Kidney (tissue), 14 donors: ENCODE measurements around the gene CEMIP. TPM values are rescaled to one million over a fixed set of nuclear protein-coding genes. Genes with fewer than 3 reads are reported as not detected.
A peak's percentile ranks its signal among the peaks of the same experiment; 100 is the strongest.

Experiments used
- DNase-seq, 5 donors: peaks; one replicate each; pipeline ENCODE4 v3.0.0-alpha.2; 2013 to 2020
- FAIRE-seq: peaks from 2 replicates; lab custom pipeline; 2012; peaks lifted over from hg19 to GRCh38; lab: Jason Lieb, UNC
- H3K27ac ChIP-seq, 2 donors: one replicate each; pipeline ENCODE4 v1.7.0; 2013; ENCODE audit warnings: low read depth in 2 of 2, low read length in 2 of 2, inconsistent platforms in 1 of 2
- H3K27me3 ChIP-seq: one replicate; pipeline ENCODE4 v1.7.1; 2013; ENCODE audit warnings: low read length, inconsistent platforms; ENCODE audit not compliant: control insufficient read depth, insufficient read depth
- H3K36me3 ChIP-seq, 3 donors: one replicate each; pipeline versions ENCODE4 v1.7.0 to v1.7.1; 2013; ENCODE audit warnings: low read length in 3 of 3, control low read depth in 1 of 3, inconsistent platforms in 1 of 3; ENCODE audit not compliant: insufficient read depth in 3 of 3, control insufficient read depth in 2 of 3
- H3K4me1 ChIP-seq, 3 donors: one replicate each; pipeline versions ENCODE4 v1.7.0 to v1.7.1; 2013; ENCODE audit warnings: low read length in 3 of 3, inconsistent platforms in 1 of 3, low read depth in 1 of 3; ENCODE audit not compliant: control insufficient read depth in 2 of 3, insufficient read depth in 2 of 3
- H3K4me3 ChIP-seq, 3 donors: one replicate each; pipeline versions ENCODE4 v1.7.0 to v1.8.1; 2013; ENCODE audit warnings: low read length in 3 of 3, control low read depth in 1 of 3, inconsistent platforms in 1 of 3
- H3K9ac ChIP-seq, 3 donors: one replicate each; pipeline versions ENCODE4 v1.7.0 to v1.7.1; 2013; ENCODE audit warnings: low read length in 3 of 3, control low read depth in 1 of 3, inconsistent platforms in 1 of 3
- H3K9me3 ChIP-seq, 3 donors: one replicate each; pipeline versions ENCODE4 v1.7.0 to v1.7.1; 2013; ENCODE audit warnings: low read length in 3 of 3, control low read depth in 1 of 3, inconsistent platforms in 1 of 3; ENCODE audit not compliant: control insufficient read depth in 2 of 3, insufficient read depth in 1 of 3
- CTCF ChIP-seq: IDR thresholded peaks from 3 replicates; pipeline ENCODE4 v1.5.1; 2012; ENCODE audit warnings: mild to moderate bottlenecking, moderate library complexity, borderline replicate concordance; ENCODE audit not compliant: insufficient read depth; ENCODE audit errors: extremely low read depth
- intact Hi-C: fragments of 100-400 bp; cut with DNase I; formaldehyde crosslinking; loops from one replicate; pipeline ENCODE4 v1.11.1; 2022
- polyA plus RNA-seq: library from polyadenylated mRNA; stranded (reverse); fragments of 350-450 nt; fragmentation: Illumina TruSeq; extraction: RNeasy Lipid Tissue Mini Kit (QIAGEN cat#74804); gene quantifications from one replicate; pipeline ENCODE4 v1.2.3, GENCODE V29; 2014; ENCODE audit warnings: low read depth, low replicate concordance; ENCODE audit not compliant: insufficient read depth
- total RNA-seq: library from RNA; stranded (reverse); fragmentation: NEBNext Ultra II Directional; extraction: Animal tissue kit (Norgen Biotek cat#: 25700); gene quantifications from one replicate; pipeline ENCODE4 v1.2.1, GENCODE V29; 2021
- donor health status: control.
- donor health status: control.
- donor health status: control.
- donor health status: control.
- donor health status: control.
- donor health status: DM: yes; HTN: yes; CAD: no.
- donor health status: Normal renal cell carcinoma (clear cell type).

CEMIP gene
- total and polyA plus RNA-seq, 2 donors from 2014 or later, result 0.11 to 0.57 TPM

- intact Hi-C loops, result no loop called here
- Histone ChIP-seq H3K4me1 (no peaks in the 10 kb centered on the region), H3K9ac (no peak overlapping the region), H3K27ac (no peak overlapping the region), H3K9me3 (peaks cover 0 to 8% (median 0%) of the 10 kb centered on the region in 3 donors), H3K4me3 (no peak overlapping the region), H3K36me3 (no peaks in the 10 kb centered on the region), H3K27me3 (no peaks in the 10 kb centered on the region)
- FAIRE-seq, result no peak
- no peak for DNase-seq
- no peak for TF ChIP-seq CTCF
These were observed 118.9 kb downstream of the CEMIP start for GRCh38 chr15:80898040-80898439.

- H3K4me1 ChIP-seq, result no peaks in the 10 kb centered on the region
- DNase-seq (peak in 4 of 5 donors; percentile 81 to 86 (median 84)), FAIRE-seq (no peak)
- no peak overlapping the region for H3K9ac ChIP-seq
- H3K27ac ChIP-seq, result no peak overlapping the region
- no peaks in the 10 kb centered on the region for H3K9me3 ChIP-seq
- TF ChIP-seq CTCF, result no peak
- no peak overlapping the region for H3K4me3 ChIP-seq
- no peaks in the 10 kb centered on the region for H3K36me3 ChIP-seq
- H3K27me3 ChIP-seq, result no peaks in the 10 kb centered on the region
- intact Hi-C loops, result no loop called here
These were observed 123.2 kb downstream of the CEMIP start for GRCh38 chr15:80902298-80902801.

GRCh38 chr15:80904998-80905397, 125.8 kb downstream of the CEMIP start:
- Histone ChIP-seq H3K4me3 (no peak overlapping the region), H3K36me3 (no peaks in the 10 kb centered on the region), H3K4me1 (no peaks in the 10 kb centered on the region), H3K27ac (no peak overlapping the region), H3K27me3 (no peaks in the 10 kb centered on the region), H3K9me3 (peaks cover 0 to 5% (median 0%) of the 10 kb centered on the region in 3 donors), H3K9ac (no peak overlapping the region)
- DNase-seq (peak in 4 of 5 donors; percentile 74 to 86 (median 78)), FAIRE-seq (no peak)
- TF ChIP-seq CTCF, result no peak
- intact Hi-C loops, result no loop called here
